DLD1 (cell line): ENCODE results near the gene RAD51B.

Experiments
- in situ Hi-C: cut with HindIII; loops from 2 replicates; pipeline ENCODE4 v1.10.0; 2017; ENCODE audit warnings: low sequenced_read_pairs

Gene RAD51B

DNA sequence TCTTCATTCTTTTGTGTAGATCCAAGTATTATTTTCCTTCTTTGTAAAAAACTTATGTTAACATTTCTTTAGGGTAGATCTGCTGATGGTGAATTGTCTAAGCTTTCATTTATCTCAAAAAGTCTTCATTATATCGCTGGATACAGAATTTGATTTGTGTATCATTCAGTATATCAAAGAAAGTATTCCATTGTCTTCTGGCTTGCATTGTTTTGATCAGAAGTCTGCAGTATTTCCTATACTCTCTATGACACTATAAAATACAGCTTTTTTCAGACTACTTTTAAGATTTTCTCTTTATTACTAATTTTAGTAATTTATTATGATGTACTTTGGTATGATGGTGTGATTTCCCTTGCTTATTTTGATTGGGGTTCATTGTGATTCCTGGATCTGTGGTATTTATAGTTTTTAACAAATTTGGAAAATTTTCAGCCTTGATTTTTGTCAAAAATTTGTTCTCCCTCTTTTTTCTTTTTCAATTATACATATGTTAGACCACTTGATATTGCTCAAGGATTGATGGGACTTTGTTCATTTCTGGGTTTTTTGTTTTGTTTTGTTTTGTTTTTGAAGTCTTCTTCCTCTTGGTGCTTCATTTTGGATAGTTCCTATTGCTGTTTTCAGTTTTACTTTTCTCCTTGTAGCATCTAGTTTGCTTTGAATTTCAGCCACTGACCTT, 796.8 kb downstream of the RAD51B start:
- in situ Hi-C loops: no loop called here

DNA sequence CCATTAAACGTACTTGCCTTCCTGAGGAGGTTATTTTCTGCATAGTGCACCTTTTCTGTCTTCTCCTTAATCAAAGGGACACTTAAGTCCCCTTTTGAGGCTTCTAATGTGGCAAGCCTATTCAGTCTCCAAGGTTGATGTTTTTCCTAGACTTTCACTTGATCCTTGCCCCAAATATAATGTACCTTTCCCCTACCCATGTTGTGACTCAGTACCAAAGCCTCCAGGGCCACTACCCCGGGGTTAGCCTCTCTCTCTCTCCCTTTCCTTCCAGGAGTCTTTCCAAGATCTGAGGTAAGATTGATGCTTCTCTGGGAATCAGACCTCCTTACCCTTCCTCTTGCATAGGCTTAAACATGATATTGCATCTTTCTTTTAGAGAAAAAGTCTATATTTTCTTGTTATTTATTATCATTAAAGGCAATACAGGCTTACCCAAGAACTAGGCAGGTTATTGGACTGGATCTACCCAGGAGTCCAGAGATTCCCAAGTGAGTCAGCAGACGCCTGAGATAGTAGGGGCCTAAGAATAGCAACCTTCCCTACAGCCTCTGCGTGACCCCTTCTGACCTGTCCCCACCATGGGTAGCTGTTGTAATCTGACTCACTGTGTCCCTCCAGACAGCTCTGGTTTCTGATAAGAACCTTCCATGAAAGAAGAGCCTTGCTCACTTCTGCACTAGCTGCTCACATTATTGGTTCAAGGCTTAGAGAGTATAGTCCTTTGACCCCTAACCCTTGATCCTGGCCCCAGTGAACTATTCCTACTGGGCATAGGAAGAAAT, 800.4 kb downstream of the RAD51B start:
- in situ Hi-C loops: no loop called here

- in situ Hi-C loops: no loop called here
Measured at GRCh38 chr14:68621400-68622365, 802.1 kb downstream of the RAD51B start.

DNA sequence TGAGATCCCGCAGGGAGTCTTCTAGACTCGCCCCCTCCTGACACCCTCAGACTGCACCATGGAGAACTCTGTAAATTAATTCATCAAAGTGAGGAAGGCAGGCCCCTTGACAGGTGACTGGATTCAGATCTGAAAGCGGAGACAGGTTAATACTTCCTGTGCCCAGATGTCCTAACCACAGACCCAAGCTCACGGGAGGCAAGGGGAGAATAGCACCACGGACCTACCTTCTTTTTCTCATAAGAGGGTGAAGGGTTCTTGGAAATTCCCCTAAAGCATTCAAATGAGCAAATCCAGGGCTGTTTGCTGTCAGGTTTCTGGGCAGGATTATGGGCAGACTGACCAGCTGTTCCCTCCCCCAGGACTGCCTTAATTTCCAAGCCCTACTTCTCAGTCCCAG, 803.3 kb downstream of the RAD51B start:
- in situ Hi-C loops: no loop called here

DNA sequence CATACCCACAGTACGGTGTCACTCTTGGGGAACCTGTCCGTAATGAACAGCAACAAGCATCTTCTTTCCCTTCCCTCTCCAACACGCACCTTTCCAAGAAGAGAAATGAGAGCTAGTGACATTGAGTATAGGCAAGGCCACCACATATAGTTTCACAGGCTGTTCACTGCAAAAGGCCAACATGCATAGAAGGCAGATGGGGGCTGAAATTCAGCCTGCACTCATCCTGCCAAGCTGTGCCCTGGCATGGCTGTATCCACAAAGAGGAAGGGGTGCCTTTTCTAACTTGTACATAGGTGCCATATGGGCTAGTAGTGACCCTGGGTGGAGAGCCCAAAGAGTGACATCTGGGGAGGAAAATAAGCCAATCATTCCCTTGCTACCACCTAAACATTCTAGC, 803.7 kb downstream of the RAD51B start:
- in situ Hi-C loops: no loop called here

DNA sequence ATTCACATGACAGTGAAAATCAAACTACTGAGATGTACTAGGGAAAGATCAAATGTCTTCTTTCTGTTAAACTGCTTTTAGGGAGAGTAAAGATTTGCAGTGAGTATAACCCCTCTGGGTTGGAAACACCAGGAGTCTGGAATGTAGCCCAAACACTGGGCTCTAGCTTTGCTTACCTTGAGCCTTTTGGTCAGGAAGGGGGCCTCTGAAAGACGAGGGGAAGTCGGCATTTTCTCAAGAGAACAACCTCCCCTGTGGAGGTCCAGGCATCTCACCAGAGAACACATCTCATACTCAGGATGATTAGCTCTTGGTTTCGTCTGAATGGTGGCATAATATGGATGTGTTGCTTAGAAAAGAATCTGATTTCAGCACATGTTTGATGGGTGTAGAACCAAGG, 804.2 kb downstream of the RAD51B start:
- in situ Hi-C loops: no loop called here

GRCh38 chr14:68624541-68625220, 805.1 kb downstream of the RAD51B start:
- in situ Hi-C loops: no loop called here

GRCh38 chr14:68625366-68626090, 805.9 kb downstream of the RAD51B start:
- in situ Hi-C loops: no loop called here

DNA sequence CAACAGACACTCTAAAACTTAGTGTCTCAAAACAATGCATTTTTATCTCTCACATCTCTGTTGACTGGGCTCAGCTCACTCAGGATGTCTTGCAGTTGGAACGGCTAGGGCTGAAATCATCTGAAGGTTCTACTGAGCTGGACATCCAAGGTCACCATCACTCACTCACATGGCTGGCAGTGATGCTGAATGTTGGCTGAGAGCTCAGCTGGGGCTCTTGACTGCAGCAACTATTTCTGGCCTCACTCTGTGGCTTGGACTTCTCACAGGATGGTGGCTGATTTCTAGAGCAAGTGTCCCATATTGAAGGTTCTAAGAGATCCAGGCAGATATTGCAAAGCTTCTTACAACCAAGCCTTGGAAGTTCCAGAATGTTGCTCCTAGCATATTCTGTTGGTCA, 806.8 kb downstream of the RAD51B start:
- in situ Hi-C loops: no loop called here

DNA sequence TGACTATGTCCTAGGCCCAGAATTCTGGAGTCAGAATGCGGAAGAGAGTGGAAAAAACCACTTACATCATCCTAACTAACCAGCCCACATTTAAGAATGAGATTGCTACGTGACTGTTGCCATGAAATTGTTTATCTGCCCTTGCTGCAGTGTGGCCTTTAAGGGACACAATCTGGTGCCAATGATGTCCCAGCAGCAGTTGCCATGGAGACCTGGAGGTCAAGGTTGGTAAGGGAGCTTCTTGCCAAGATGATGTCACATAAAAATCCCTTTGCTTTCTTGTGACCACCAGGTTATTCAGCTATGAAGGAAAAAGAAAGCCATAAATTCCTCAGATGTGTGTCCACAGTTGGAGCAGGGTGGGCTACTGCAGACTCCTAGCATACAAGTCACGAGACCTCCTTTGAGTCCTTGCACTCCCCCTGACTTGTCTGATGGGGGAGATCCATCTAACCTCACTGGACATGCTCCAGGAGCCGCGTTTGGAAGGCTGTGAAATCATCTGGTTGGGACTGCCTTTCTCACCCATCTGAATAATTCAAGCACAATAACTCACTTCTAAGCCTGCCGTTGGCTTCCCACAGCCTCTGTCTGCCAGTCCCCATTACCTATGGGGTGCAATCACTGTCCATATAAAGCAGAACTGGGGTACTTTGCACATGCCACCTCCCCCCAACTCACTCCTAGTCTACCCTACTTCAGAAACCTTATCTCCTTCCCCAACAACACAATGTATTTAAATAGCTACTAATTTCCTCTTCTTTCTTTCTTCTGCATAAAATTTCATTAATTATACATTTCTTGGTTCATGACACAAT, 807.7 kb downstream of the RAD51B start:
- in situ Hi-C loops: no loop called here

DNA sequence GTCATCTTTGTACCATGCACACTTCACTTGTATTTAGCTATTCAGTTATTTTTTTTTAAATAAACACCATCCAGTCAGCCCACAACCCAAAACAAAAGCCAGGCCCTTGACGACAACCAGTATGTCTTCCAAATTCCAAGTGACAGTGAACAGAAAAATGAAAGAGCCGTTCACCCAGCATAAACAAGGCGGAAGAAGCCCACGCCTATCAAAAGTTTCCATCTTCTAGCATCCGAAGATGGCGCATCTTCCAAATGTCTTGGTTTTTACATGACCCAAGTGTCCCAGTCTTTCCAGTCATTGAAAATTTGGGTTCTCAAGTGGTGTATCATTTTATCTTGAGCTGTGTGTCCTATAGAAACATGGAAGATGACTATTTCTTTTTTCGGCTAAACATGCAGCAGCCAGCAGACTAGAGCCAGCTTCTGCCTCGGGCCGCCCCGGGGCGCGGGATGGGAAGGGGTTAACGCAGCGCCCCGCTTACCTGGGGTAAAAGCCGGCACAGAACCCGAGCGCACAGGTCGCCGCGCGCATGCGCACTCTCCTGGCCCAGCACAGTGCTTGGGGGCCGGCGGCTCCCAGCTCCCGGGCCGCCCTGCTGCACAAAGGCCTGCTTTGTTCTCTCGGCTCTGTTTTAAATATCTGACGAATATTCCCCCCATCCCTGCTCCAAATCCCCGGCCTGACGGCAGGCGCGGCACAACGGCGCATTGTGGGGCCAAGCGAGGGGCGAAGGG, 808.5 kb downstream of the RAD51B start:
- in situ Hi-C loops: no loop called here

DNA sequence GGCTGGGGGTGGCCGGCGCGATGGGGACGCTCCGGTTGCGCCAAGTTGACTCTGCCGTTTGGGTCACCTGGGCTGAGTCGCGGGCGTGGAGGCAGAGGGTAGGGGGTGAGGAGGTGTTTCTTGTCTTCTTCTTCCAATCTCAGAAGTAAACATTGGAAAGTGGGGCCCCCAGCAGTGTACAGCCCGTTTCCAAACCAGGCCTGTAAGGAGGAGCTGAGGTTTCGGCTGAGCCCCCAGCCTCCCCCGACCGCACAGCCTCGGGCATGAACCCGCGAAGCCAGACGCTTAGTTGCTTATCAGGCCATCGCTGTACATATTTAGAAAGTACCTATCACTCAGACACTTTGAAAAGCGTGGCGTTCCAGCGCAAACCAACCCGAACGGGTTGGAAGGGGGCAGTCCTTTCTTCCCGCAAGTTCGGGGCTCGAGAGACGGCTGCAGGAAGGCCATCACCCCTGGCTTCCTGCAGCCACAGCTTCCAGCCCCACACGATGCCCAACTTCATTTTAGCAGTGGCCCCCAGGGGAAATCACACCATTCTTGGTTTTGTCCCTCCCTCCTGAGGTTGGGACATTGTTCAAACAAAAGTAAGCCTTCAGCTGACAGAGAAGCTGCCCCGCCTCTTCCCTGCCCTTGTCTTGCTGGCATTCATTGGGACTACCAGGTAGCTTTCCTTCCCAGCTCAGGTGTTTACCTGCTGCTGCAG, 809.2 kb downstream of the RAD51B start:
- in situ Hi-C loops: no loop called here

GRCh38 chr14:68630081-68630571, 810.5 kb downstream of the RAD51B start:
- in situ Hi-C loops: no loop called here

- in situ Hi-C loops: no loop called here
Measured at GRCh38 chr14:68630611-68631393, 811.2 kb downstream of the RAD51B start.

- in situ Hi-C loops: no loop called here
Measured at GRCh38 chr14:68631394-68632053, 811.9 kb downstream of the RAD51B start.

DNA sequence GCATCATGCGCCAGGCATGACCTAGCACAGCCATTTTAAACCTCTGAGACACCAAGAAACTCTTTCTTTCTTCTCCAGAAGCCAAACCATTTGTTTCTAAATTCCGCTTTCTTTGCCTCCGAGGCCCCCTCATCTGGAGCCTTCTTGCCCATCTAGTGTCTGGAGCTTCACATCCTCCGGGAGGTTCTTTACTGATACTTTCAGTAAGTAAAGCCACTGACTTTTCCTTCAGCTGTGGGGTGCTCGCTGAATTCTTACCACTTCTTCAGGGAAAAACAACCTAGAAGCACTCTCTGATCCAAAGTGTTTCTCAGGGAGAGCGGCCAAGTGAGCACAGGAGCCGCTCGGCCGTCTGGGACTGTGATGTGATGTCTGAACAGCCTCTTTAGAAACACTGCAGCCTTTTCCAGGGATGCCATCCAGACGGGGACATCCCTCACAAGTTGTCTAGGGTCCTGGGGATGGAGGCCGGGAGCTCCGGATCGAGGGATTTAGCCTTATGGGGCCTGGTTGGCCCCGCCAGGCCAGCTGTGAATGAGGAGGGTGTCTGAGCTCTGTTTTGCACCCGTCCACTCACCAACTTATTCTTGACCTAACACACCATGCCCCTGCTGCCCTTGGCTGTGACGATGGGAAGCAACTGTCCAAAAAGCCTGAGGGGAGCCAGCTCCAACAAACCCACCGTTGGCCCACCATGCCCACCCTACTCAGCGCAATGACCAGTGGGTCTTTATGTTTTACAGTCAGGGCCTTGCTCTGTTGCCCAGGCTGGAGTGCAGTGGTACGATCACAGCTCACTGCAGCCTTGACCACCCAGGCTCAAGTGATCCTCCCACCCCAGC, 812.7 kb downstream of the RAD51B start:
- in situ Hi-C loops: no loop called here
